ENCODE measurements around the gene AKR1C8. TPM values are rescaled to one million over a fixed set of nuclear protein-coding genes. Genes with fewer than 3 reads are reported as not detected.
"Not testable (repeated sequence)": the region's sequence is repeated elsewhere in the genome, so short reads cannot be mapped to it uniquely, and the experiment has no call there.

The AKR1C8 gene
- total RNA-seq, 1 donor from 2014 or later, result 0.83 TPM

- ATAC-seq (no peak), DNase-seq (no peak)
- H3K27me3 ChIP-seq (ENCODE audit: low read depth), result no peaks in the 10 kb centered on the region
- no peaks in the 10 kb centered on the region for H3K36me3 ChIP-seq
- TF ChIP-seq CTCF (IDR thresholded peaks at IDR 0.05), result no peak
- H3K27ac ChIP-seq, result no peak overlapping the region
- H3K4me1 ChIP-seq, result no peaks in the 10 kb centered on the region
- H3K4me3 ChIP-seq, result no peak overlapping the region
- intact Hi-C loops (cut with DNase I), result no loop called here
- H3K9me3 ChIP-seq, result peaks cover 23% of the 10 kb centered on the region
Measured at GRCh38 chr10:5136468-5137087, 48.4 kb downstream of the AKR1C8 start.

DNA sequence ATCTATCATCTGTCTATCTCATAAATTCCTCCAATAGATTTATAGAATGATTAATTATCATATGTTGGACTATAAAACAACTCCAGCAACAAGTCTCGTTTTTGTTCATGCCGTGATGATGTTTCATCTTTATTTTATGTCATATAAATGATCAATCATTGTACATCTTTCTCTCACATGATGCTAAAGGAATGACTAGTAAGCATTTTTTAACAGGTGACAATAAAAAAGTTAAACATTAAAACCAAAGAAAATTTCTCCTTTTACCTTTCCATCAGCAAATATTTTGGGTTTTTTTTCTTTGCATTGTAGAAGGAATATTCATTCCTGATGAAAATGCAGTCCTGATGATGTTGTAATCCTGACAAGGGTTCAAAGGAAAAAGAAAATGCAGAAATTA is 49.4 kb downstream of the AKR1C8 start:
- Histone ChIP-seq H3K27me3 (ENCODE audit: low read depth) (no peaks in the 10 kb centered on the region), H3K4me1 (no peaks in the 10 kb centered on the region), H3K9me3 (peaks cover 23% of the 10 kb centered on the region), H3K27ac (no peak overlapping the region), H3K4me3 (no peak overlapping the region), H3K36me3 (no peaks in the 10 kb centered on the region)
- TF ChIP-seq CTCF (IDR thresholded peaks at IDR 0.05), result no peak
- ATAC-seq (no peak), DNase-seq (no peak)
- intact Hi-C loops (cut with DNase I), result no loop called here

GRCh38 chr10:5125315-5126044 is 59.5 kb downstream of the AKR1C8 start:
- intact Hi-C loops (cut with DNase I), result no loop called here
- Histone ChIP-seq H3K27ac (no peak overlapping the region), H3K4me3 (no peak overlapping the region), H3K36me3 (no peaks in the 10 kb centered on the region), H3K4me1 (no peaks in the 10 kb centered on the region), H3K9me3 (no peaks in the 10 kb centered on the region), H3K27me3 (ENCODE audit: low read depth) (no peaks in the 10 kb centered on the region)
- no peak for TF ChIP-seq CTCF (IDR thresholded peaks at IDR 0.05)
- DNase-seq (no peak), ATAC-seq (no peak)

DNA sequence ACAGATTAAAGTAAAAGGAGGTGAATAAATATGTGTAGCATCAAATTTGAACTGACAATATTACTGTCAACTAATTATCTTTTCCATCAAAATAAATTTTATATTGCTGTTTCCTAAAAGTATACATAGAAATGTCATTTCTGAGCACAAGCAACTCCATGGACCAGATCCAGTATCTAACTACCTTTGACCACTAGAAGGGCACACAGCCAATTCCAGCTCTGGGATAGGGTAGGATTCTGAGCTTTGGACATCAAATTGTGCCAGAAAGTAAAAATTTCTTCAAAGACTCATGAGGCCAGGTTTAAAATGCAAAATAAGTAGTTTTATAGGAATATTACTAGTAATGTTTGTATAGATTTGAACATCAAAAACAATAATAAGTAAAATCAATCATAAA is 61.1 kb downstream of the AKR1C8 start:
- ATAC-seq (no peak), DNase-seq (no peak)
- Histone ChIP-seq H3K4me3 (no peak overlapping the region), H3K36me3 (no peaks in the 10 kb centered on the region), H3K27me3 (ENCODE audit: low read depth) (no peaks in the 10 kb centered on the region), H3K27ac (no peak overlapping the region), H3K4me1 (no peaks in the 10 kb centered on the region), H3K9me3 (no peaks in the 10 kb centered on the region)
- intact Hi-C loops (cut with DNase I), result no loop called here
- no peak for TF ChIP-seq CTCF (IDR thresholded peaks at IDR 0.05)

DNA sequence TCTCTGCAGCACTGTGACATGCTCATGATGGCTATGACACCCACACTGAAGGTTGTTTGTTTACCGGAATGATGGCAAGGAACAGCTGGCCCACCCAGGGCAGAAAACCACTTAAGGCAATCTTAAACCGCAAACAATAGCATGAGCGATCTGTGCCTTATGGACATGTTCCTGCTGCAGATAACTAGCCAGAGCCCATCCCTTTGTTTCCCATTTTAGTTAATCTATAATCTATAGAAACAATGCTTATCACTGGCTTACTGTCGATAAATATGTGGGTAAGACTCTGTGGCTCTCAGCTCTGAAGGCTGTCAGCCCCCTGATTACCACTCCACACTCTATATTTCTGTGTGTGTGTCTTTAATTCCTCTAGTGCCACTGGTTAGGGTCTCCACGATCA is 65.0 kb downstream of the AKR1C8 start:
- H3K27me3 ChIP-seq (ENCODE audit: low read depth); H3K36me3 ChIP-seq; intact Hi-C loops (cut with DNase I); ATAC-seq; H3K9me3 ChIP-seq; H3K4me3 ChIP-seq; H3K27ac ChIP-seq; DNase-seq; H3K4me1 ChIP-seq: not testable (repeated sequence)

DNA sequence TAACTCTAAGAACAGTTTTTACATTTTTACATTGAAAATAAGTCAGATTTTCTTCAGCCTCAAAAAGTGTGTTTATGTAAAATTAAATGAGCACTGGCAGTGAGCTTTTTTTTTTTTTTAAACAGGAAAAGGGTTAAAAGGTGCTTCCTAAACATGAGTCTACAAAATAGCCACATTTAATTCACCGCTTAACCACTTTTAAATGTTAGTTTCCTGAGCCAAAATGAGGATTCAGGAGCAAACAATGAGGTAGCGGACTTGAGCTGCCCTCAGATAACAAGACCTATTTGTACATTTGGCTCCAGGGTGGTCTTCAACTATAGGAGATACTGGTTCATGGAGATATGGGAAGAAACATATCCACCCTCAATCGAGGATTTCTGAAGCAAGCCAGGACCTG is 67.9 kb downstream of the AKR1C8 start:
- DNase-seq (no peak), ATAC-seq (no peak)
- Histone ChIP-seq H3K36me3 (no peaks in the 10 kb centered on the region), H3K27ac (no peak overlapping the region), H3K4me1 (no peaks in the 10 kb centered on the region), H3K4me3 (no peak overlapping the region), H3K9me3 (no peaks in the 10 kb centered on the region), H3K27me3 (ENCODE audit: low read depth) (no peaks in the 10 kb centered on the region)
- TF ChIP-seq CTCF (IDR thresholded peaks at IDR 0.05), result no peak
- intact Hi-C loops (cut with DNase I), result no loop called here
